Subcutaneous abdominal adipose tissue (tissue), 5 donors: ENCODE measurements around the gene PPFIBP2.

Source experiments
- H3K27ac ChIP-seq: one replicate; pipeline ENCODE4 v1.7.0; 2013; ENCODE audit warnings: low read depth, mild to moderate bottlenecking, inconsistent platforms, low read length, moderate library complexity
- H3K27me3 ChIP-seq, 5 donors: one replicate each; pipeline ENCODE4 v1.7.0; 2013; ENCODE audit warnings: low read length in 5 of 5, inconsistent platforms in 1 of 5; ENCODE audit not compliant: control insufficient read depth in 5 of 5, insufficient read depth in 4 of 5
- H3K36me3 ChIP-seq, 5 donors: one replicate each; pipeline ENCODE4 v1.7.0; 2013; ENCODE audit warnings: low read length in 5 of 5; ENCODE audit not compliant: control insufficient read depth in 5 of 5, insufficient read depth in 5 of 5
- H3K4me1 ChIP-seq, 5 donors: one replicate each; pipeline ENCODE4 v1.7.0; 2013; ENCODE audit warnings: low read length in 5 of 5, mild to moderate bottlenecking in 3 of 5, moderate library complexity in 1 of 5; ENCODE audit not compliant: control insufficient read depth in 5 of 5, insufficient read depth in 5 of 5
- H3K4me3 ChIP-seq, 5 donors: one replicate each; pipeline ENCODE4 v1.7.0; 2013; ENCODE audit warnings: low read length in 5 of 5, low read depth in 1 of 5
- H3K9ac ChIP-seq, 5 donors: one replicate each; pipeline ENCODE4 v1.7.0; 2013; ENCODE audit warnings: low read length in 5 of 5, mild to moderate bottlenecking in 4 of 5, moderate library complexity in 3 of 5
- H3K9me3 ChIP-seq, 5 donors: one replicate each; pipeline ENCODE4 v1.7.0; 2013; ENCODE audit warnings: low read length in 5 of 5; ENCODE audit not compliant: control insufficient read depth in 5 of 5
- donor health status: healthy.
- donor health status: healthy.
- donor health status: healthy.
- donor health status: healthy.
- donor health status: healthy.

PPFIBP2 gene

GRCh38 chr11:7643314-7643713, 129.5 kb downstream of the PPFIBP2 start:
- no peak overlapping the region for H3K4me3 ChIP-seq
- no peak overlapping the region for H3K27ac ChIP-seq
- no peaks in the 10 kb centered on the region for H3K27me3 ChIP-seq
- H3K9me3 ChIP-seq = no peaks in the 10 kb centered on the region
- peaks cover 20 to 52% (median 34%) of the 10 kb centered on the region in 5 donors for H3K36me3 ChIP-seq
- H3K9ac ChIP-seq = no peak overlapping the region
- peaks cover 0 to 24% (median 18%) of the 10 kb centered on the region in 5 donors for H3K4me1 ChIP-seq

DNA sequence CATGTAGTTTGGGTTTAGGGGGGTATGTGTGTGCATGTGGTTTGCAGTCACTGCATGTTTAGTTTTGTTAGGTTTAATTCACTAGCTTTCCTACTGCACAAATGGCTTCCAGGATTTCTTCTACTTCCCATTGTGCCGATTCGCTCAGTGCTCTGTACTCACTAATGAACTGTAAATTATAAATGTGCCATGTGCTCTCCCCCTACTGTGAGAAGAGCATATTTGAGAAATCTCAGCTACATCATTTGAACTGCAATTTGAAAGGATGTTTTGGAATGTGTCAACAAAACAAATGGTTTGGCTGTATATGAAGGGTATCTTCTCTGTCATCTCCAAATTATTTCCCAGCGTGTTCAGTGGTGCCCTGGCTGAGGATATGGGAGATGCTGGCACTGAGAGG, 131.4 kb downstream of the PPFIBP2 start:
- Histone ChIP-seq H3K27ac (no peak overlapping the region), H3K36me3 (peaks cover 35 to 63% (median 49%) of the 10 kb centered on the region in 5 donors), H3K9me3 (no peaks in the 10 kb centered on the region), H3K4me3 (no peak overlapping the region), H3K4me1 (peaks cover 0 to 7% (median 0%) of the 10 kb centered on the region in 5 donors), H3K27me3 (no peaks in the 10 kb centered on the region), H3K9ac (no peak overlapping the region)

- H3K4me1 ChIP-seq = no peaks in the 10 kb centered on the region
These were observed 133.1 kb downstream of the PPFIBP2 start for GRCh38 chr11:7646866-7647265.

GRCh38 chr11:7648264-7648663, 134.5 kb downstream of the PPFIBP2 start:
- no peak overlapping the region for H3K4me3 ChIP-seq
- no peaks in the 10 kb centered on the region for H3K27me3 ChIP-seq
- no peaks in the 10 kb centered on the region for H3K4me1 ChIP-seq
- H3K9ac ChIP-seq = no peak overlapping the region
- H3K27ac ChIP-seq = no peak overlapping the region
- peaks cover 21 to 63% (median 52%) of the 10 kb centered on the region in 5 donors for H3K36me3 ChIP-seq
- H3K9me3 ChIP-seq = no peaks in the 10 kb centered on the region

More at GRCh38 chr11:7646866-7647265, 133.1 kb downstream of the PPFIBP2 start:
- Histone ChIP-seq H3K9me3 (no peaks in the 10 kb centered on the region), H3K27ac (no peak overlapping the region), H3K9ac (no peak overlapping the region), H3K36me3 (peaks cover 32 to 63% (median 50%) of the 10 kb centered on the region in 5 donors), H3K27me3 (no peaks in the 10 kb centered on the region), H3K4me3 (no peak overlapping the region)

GRCh38 chr11:7651140-7651551, 137.3 kb downstream of the PPFIBP2 start:
- no peak overlapping the region for H3K27ac ChIP-seq
- no peak overlapping the region for H3K4me3 ChIP-seq
- H3K36me3 ChIP-seq = peaks cover 15 to 80% (median 78%) of the 10 kb centered on the region in 5 donors
- no peak overlapping the region for H3K9ac ChIP-seq
- H3K4me1 ChIP-seq = no peaks in the 10 kb centered on the region
- H3K27me3 ChIP-seq = no peaks in the 10 kb centered on the region
- no peaks in the 10 kb centered on the region for H3K9me3 ChIP-seq

- Histone ChIP-seq H3K9me3 (no peaks in the 10 kb centered on the region), H3K9ac (no peak overlapping the region), H3K27me3 (no peaks in the 10 kb centered on the region), H3K4me1 (no peaks in the 10 kb centered on the region), H3K36me3 (peaks cover 15 to 81% (median 78%) of the 10 kb centered on the region in 5 donors), H3K27ac (no peak overlapping the region), H3K4me3 (no peak overlapping the region)
These were observed 137.9 kb downstream of the PPFIBP2 start for GRCh38 chr11:7651700-7652099.

DNA sequence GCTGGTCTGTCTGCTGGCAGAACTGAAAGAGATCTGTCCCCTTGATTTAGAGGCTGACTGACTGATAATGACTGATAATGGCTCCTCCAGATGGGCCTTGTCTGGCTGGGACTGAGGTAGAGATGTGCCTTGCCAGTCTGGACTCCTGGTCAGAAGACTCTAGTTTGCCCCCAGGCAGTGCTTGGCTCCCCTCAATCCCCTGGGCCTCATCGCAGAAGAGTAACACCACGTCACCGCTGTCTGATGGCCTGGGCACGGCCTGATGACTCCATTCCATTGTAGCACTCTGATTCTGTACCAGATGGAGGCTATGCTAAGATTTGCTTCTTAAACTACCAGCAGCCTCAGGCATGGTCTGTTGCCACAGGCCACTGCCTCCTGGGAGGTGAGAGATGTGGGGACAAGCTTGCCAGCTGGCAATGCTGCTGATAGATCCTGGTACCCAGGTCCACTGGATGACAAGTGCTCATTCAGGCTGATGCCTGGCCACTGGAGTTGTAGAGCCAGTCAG, 140.5 kb downstream of the PPFIBP2 start:
- no peak overlapping the region for H3K27ac ChIP-seq
- H3K4me1 ChIP-seq = no peaks in the 10 kb centered on the region
- H3K9ac ChIP-seq = no peak overlapping the region
- no peak overlapping the region for H3K4me3 ChIP-seq
- peaks cover 8 to 74% (median 68%) of the 10 kb centered on the region in 5 donors for H3K36me3 ChIP-seq
- no peaks in the 10 kb centered on the region for H3K27me3 ChIP-seq
- H3K9me3 ChIP-seq = no peaks in the 10 kb centered on the region

GRCh38 chr11:7655253-7656217, 141.7 kb downstream of the PPFIBP2 start:
- Histone ChIP-seq H3K9ac (no peak overlapping the region), H3K4me3 (no peak overlapping the region), H3K9me3 (no peaks in the 10 kb centered on the region), H3K27me3 (no peaks in the 10 kb centered on the region), H3K27ac (no peak overlapping the region), H3K4me1 (no peaks in the 10 kb centered on the region), H3K36me3 (peaks cover 0 to 61% (median 55%) of the 10 kb centered on the region in 5 donors)

DNA sequence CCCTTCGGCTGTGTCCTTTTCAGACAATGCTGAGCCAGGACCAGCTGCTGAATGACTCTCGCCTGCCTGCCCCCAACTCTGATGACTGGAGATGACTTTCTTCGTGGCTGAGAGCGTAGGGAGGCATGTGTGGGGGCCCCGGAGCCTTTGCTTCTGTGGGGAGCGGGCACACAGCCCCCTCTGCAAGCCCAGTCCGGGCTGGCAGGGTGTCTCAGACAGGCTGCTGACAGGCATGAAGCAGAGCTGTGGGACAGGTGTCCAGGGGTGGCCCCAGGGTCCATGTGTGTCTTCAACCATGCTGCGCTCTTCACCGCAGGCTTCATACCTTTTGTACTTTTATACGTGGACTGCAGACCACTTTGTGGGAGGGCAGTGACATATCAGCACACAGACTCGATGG, 142.9 kb downstream of the PPFIBP2 start:
- no peaks in the 10 kb centered on the region for H3K4me1 ChIP-seq
- H3K9ac ChIP-seq = no peak overlapping the region
- H3K4me3 ChIP-seq = no peak overlapping the region
- H3K27ac ChIP-seq = no peak overlapping the region
- no peaks in the 10 kb centered on the region for H3K27me3 ChIP-seq
- H3K36me3 ChIP-seq = peaks cover 0 to 50% (median 44%) of the 10 kb centered on the region in 5 donors
- H3K9me3 ChIP-seq = no peaks in the 10 kb centered on the region
